Measurements from ENCODE around the gene FNDC4.

The FNDC4 gene

DNA sequence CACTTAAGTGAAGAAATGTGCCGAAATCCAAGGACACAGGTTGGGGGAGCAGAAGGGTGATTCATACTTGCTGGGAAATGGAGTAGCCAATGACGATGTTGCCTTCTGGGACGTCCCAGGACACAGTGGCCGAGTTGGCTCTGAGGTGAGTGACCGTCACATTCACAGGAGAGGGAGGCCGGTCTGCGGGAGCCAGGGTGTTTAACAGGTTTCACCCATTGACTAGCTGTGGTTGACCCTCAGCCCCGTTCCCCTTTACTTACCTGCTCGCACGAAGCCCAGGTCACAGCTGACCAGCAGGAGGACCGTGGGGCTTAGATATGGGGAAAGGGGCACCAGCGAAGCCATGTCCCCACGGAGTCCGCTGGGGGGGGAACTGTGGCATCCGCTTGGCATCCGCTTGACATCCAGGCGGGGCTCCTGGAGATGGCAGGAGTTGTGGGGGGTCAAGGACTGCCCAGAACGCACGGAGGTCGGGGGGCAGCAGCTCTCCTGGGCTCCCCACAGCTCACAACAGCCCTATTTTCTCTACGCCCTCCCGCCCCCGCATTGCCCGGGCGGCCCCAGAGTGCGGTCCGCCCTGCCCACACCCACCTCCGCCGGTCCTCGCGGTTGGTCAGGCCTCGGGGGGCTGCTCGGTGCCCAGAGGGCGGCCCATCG is 586 bp downstream of the FNDC4 start:
- in situ Hi-C loops (cut with MboI; ENCODE audit: low sequenced_read_pairs): no loop called here

DNA sequence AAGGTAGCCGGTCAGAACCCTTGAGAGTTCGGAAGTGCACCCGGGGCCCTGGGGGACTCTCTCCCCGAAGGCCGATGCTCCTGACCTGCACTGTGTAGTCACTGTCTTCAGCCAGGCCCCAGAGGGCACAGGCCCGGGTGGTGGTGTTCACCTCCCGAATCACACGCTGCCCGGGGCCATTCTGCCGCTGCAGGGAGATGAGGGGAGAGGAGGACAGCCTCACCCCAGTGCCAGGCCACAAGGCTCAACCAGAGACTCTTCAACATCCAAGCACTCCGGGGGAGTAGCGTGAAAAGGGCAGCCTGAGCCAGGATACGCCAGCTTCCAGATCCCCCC is 1.1 kb downstream of the FNDC4 start:
- in situ Hi-C loops (cut with MboI; ENCODE audit: low sequenced_read_pairs): no loop called here

- in situ Hi-C loops (cut with MboI; ENCODE audit: low sequenced_read_pairs): no loop called here
Measured at GRCh38 chr2:27492557-27492956, 2.4 kb downstream of the FNDC4 start.

GRCh38 chr2:27489498-27490397 is 5.3 kb downstream of the FNDC4 start, which contains the start of gene IFT172:
Gene IFT172 (minus strand): TSS chr2:27489743. CDS start chr2:27489653, 90 bp downstream.
- in situ Hi-C loops (cut with MboI; ENCODE audit: low sequenced_read_pairs): no loop called here

- in situ Hi-C loops (cut with MboI; ENCODE audit: low sequenced_read_pairs): no loop called here
Measured at GRCh38 chr2:27489118-27489497, 5.9 kb downstream of the FNDC4 start.

DNA sequence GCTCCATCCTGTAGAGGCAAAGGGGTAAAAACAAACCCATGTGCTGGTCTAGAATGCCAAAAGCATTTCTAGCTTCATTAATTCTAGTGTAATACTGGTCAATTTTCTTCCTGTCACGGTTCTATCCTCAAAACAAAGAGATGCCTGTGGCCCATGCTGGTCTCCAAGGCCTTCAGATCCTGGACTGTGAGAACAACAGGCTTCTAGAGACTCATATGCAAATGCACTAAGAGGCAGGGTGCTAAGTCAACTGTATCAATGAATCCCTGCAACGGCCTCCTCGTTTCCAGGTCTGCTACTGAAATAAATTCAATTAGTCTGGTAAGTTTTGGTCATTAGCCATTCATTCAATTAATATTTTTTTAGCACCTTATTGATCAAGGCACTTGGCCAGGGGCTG is 9.5 kb downstream of the FNDC4 start:
- in situ Hi-C loops (cut with MboI; ENCODE audit: low sequenced_read_pairs): no loop called here

DNA sequence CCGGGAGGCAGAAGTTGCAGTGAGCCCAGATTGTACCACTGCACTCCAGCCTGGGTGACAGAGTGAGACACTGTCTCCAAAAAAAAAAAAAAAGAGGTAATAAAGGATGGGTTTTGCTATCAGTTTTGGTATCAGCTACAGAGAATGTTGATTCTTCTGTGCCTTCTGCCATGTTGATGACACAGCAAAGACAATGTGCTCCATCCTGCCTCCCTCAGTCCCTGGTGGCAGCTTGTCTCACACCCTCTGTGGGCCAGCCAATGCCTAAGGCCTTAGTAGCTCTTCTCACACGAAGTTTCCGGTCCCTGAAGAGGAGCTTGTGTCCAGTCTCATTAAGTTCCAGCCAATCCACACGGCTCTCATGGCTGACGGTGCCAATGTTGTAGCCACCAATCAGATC is 23.0 kb downstream of the FNDC4 start:
- in situ Hi-C loops (cut with MboI; ENCODE audit: low sequenced_read_pairs): no loop called here

GRCh38 chr2:27464443-27464842 is 30.6 kb downstream of the FNDC4 start:
- in situ Hi-C loops (cut with MboI; ENCODE audit: low sequenced_read_pairs): no loop called here

DNA sequence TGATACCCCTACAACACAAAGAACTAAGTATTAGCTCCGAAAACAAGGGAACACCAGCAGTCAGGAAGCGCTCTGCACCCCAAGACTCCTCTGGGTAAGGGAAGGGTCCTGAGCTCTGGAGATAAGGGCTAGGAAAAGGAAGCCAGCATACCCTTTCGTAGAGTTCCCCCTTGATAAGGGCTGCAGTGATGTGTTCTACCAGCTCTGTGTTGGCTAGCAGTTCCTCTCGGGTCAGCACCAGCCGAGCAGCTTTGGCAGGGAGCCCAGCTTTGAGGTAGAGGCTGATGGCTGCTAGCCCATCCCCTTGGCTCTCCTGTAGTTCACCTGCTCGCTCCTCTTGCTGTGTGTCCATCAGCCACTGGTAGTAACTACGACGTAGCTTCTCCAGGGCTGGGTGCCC is 33.9 kb downstream of the FNDC4 start:
- in situ Hi-C loops (cut with MboI; ENCODE audit: low sequenced_read_pairs): no loop called here

DNA sequence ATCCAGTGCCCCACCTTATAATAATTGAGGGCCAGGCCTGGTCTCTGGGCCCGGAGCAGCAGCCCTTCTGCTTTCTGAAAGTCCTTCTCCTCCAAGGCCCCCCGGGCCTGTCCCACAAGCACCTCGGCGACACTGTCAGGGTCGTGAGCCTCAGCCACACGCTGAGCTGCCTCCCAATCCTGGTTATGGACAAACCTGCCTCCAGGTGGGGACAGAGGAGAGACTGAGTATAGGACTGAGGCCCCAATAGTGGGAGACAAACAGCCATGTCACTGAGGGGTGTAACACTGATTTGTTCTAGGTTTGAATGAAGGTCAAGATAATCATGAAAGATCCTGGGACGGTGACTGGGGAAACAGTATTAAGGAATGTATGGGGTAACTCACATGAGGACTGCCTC is 41.0 kb downstream of the FNDC4 start:
- in situ Hi-C loops (cut with MboI; ENCODE audit: low sequenced_read_pairs): no loop called here

GRCh38 chr2:27451095-27451494 is 43.9 kb downstream of the FNDC4 start:
- in situ Hi-C loops (cut with MboI; ENCODE audit: low sequenced_read_pairs): no loop called here

DNA sequence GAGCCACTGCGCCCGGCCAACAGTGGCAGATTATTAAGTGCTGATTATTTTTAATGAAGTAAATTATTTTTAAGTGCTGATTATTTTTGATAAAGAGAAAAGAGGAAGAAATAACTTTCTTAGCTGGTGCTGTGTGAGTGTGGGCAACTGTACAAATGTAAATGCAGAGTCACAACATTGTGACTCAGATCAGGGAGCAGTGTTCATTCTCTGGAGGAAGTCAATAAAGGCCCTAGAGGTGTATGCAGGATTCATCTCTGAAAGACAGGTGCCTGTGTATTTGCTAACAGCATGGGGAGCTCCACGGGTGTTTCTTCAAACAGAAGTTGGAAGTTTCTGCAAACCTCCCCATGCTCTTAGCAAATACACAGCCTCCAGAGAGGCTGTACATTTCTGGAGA is 46.6 kb downstream of the FNDC4 start:
- in situ Hi-C loops (cut with MboI; ENCODE audit: low sequenced_read_pairs): no loop called here

- in situ Hi-C loops (cut with MboI; ENCODE audit: low sequenced_read_pairs): no loop called here
Measured at GRCh38 chr2:27446057-27446456, 48.9 kb downstream of the FNDC4 start.

- in situ Hi-C loops (cut with MboI; ENCODE audit: low sequenced_read_pairs): no loop called here
Measured at GRCh38 chr2:27445615-27446014, 49.4 kb downstream of the FNDC4 start.

DNA sequence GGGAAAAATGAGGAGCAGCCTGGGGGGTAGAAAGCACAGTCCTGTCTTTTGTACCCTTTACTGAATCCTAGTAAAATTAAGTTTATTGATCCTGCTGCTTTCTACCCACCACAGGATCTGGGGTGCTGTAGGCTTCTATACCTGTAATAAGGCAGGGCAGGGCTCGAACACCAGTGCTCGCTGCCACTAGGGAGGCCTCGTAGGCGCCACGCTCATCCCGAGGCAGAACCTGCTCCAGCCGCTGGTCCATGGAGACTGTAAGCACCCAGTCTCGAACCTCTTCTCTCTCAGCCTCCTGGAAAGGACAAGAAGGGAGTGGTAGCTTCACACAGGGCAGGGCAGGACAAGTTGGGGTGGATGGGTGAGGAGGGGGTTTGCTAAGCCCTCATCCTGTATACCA is 49.8 kb downstream of the FNDC4 start:
- in situ Hi-C loops (cut with MboI; ENCODE audit: low sequenced_read_pairs): no loop called here

DNA sequence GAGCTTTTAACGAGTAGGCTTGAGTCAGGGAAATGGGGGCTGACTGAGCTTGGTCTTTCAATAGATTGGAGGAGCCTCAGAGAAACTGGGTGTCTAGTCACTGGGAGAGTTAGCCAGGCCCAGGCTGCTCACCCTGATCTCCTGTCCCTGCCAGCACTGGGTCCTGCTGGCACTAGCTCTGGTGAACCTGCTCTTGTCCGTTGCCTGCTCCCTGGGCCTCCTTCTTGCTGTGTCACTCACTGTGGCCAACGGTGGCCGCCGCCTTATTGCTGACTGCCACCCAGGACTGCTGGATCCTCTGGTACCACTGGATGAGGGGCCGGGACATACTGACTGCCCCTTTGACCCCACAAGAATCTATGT is 52.1 kb downstream of the FNDC4 start:
- in situ Hi-C loops (cut with MboI; ENCODE audit: low sequenced_read_pairs): no loop called here

DNA sequence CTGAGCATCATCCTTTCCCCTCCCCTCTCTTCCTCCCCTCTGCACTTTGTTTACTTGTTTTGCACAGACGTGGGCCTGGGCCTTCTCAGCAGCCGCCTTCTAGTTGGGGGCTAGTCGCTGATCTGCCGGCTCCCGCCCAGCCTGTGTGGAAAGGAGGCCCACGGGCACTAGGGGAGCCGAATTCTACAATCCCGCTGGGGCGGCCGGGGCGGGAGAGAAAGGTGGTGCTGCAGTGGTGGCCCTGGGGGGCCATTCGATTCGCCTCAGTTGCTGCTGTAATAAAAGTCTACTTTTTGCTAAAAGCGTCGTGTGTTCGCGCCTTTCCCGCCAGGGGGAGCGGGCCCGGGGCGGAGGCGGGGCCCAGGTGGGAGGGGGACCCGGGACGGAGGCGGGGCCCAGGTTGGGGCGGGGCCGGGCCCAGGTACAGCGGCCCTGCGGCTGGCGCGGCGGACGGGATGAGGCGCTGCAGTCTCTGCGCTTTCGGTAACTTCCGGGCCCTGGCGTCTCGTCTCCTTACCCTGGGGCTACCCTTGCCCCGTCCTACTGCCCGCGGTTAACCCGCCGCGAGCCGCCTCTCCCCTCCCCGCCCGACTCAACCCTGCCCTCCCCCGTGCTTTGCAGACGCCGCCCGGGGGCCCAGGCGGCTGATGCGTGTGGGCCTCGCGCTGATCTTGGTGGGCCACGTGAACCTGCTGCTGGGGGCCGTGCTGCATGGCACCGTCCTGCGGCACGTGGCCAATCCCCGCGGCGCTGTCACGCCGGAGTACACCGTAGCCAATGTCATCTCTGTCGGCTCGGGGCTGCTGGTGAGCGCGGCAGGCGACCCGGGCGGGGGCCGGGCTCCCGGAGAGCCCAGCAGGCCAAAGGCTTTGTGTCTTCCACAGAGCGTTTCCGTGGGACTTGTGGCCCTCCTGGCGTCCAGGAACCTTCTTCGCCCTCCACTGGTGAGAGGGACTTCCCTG is 52.8 kb downstream of the FNDC4 start, which contains the start of gene KRTCAP3:
TSS of gene KRTCAP3 (plus strand) at position 424 of the 962 bp plus-strand sequence. CDS start at position 456, 32 bp downstream.
- in situ Hi-C loops (cut with MboI; ENCODE audit: low sequenced_read_pairs): no loop called here
